Mucosa of stomach (tissue), 1 donor: ENCODE results near the gene ABHD18.
"Not testable (repeated sequence)": the region's sequence is repeated elsewhere in the genome, so short reads cannot be mapped to it uniquely, and the experiment has no call there.

Experiments used
- H3K27me3 ChIP-seq: one replicate; pipeline ENCODE4 v1.7.0; 2013; ENCODE audit warnings: mild to moderate bottlenecking, low read length; ENCODE audit not compliant: control insufficient read depth, insufficient read depth
- H3K36me3 ChIP-seq: one replicate; pipeline ENCODE4 v1.7.0; 2013; ENCODE audit warnings: low read length; ENCODE audit not compliant: control insufficient read depth, insufficient read depth
- H3K4me1 ChIP-seq: one replicate; pipeline ENCODE4 v1.7.0; 2013; ENCODE audit warnings: mild to moderate bottlenecking, low read length; ENCODE audit not compliant: control insufficient read depth, insufficient read depth
- H3K4me3 ChIP-seq: one replicate; pipeline ENCODE4 v1.7.0; 2013; ENCODE audit warnings: low read length
- H3K9ac ChIP-seq: one replicate; pipeline ENCODE4 v1.7.0; 2013; ENCODE audit warnings: mild to moderate bottlenecking, low read length, moderate library complexity
- H3K9me3 ChIP-seq: one replicate; pipeline ENCODE4 v1.7.0; 2013; ENCODE audit warnings: mild to moderate bottlenecking, low read length, moderate library complexity; ENCODE audit not compliant: control insufficient read depth
- donor health status: Pancreatic carcinoma.

The ABHD18 gene

GRCh38 chr4:127964426-127965061 is 662 bp upstream of the ABHD18 start:
- not testable (repeated sequence) for H3K4me1 ChIP-seq, H3K27me3 ChIP-seq, H3K36me3 ChIP-seq, H3K9me3 ChIP-seq
- peak overlapping the region; percentile 93 for H3K9ac ChIP-seq
- H3K4me3 ChIP-seq: peak overlapping the region; percentile 92

GRCh38 chr4:127965803-127966175 is 583 bp downstream of the ABHD18 start:
- no peaks in the 10 kb centered on the region for H3K9me3 ChIP-seq
- H3K4me1 ChIP-seq: no peaks in the 10 kb centered on the region
- no peaks in the 10 kb centered on the region for H3K27me3 ChIP-seq
- no peaks in the 10 kb centered on the region for H3K36me3 ChIP-seq
- H3K9ac ChIP-seq: peak overlapping the region; percentile 93
- peak overlapping the region; percentile 40 for H3K4me3 ChIP-seq

GRCh38 chr4:127967141-127967775 is 2.1 kb downstream of the ABHD18 start:
- Histone ChIP-seq H3K36me3 (no peaks in the 10 kb centered on the region), H3K4me3 (no peak overlapping the region), H3K9me3 (no peaks in the 10 kb centered on the region), H3K9ac (no peak overlapping the region), H3K27me3 (no peaks in the 10 kb centered on the region), H3K4me1 (no peaks in the 10 kb centered on the region)

- no peaks in the 10 kb centered on the region for H3K27me3 ChIP-seq
- H3K9ac ChIP-seq: no peak overlapping the region
- no peaks in the 10 kb centered on the region for H3K4me1 ChIP-seq
- H3K9me3 ChIP-seq: no peaks in the 10 kb centered on the region
- H3K4me3 ChIP-seq: no peak overlapping the region
- H3K36me3 ChIP-seq: no peaks in the 10 kb centered on the region
Measured at GRCh38 chr4:127968586-127968985, 3.4 kb downstream of the ABHD18 start.

- H3K27me3 ChIP-seq, H3K4me1 ChIP-seq, H3K9ac ChIP-seq, H3K36me3 ChIP-seq, H3K4me3 ChIP-seq, H3K9me3 ChIP-seq: not testable (repeated sequence)
Measured at GRCh38 chr4:127970925-127971324, 5.7 kb downstream of the ABHD18 start.

GRCh38 chr4:127975121-127975770 is 10.0 kb downstream of the ABHD18 start:
- peaks cover 4% of the 10 kb centered on the region for H3K4me1 ChIP-seq

GRCh38 chr4:127978930-127979329 is 13.7 kb downstream of the ABHD18 start:
- Histone ChIP-seq H3K9ac (no peak overlapping the region), H3K4me1 (peaks cover 4% of the 10 kb centered on the region), H3K4me3 (no peak overlapping the region), H3K36me3 (no peaks in the 10 kb centered on the region), H3K27me3 (no peaks in the 10 kb centered on the region), H3K9me3 (no peaks in the 10 kb centered on the region)

More at GRCh38 chr4:127975121-127975770, 10.0 kb downstream of the ABHD18 start:
- no peaks in the 10 kb centered on the region for H3K9me3 ChIP-seq
- H3K4me3 ChIP-seq: no peak overlapping the region
- H3K36me3 ChIP-seq: no peaks in the 10 kb centered on the region
- no peaks in the 10 kb centered on the region for H3K27me3 ChIP-seq
- H3K9ac ChIP-seq: no peak overlapping the region

- Histone ChIP-seq H3K9me3 (no peaks in the 10 kb centered on the region), H3K27me3 (no peaks in the 10 kb centered on the region), H3K4me1 (no peaks in the 10 kb centered on the region), H3K36me3 (no peaks in the 10 kb centered on the region), H3K9ac (no peak overlapping the region), H3K4me3 (no peak overlapping the region)
Measured at GRCh38 chr4:127982445-127982844, 17.2 kb downstream of the ABHD18 start.

- H3K9me3 ChIP-seq: no peaks in the 10 kb centered on the region
- no peaks in the 10 kb centered on the region for H3K36me3 ChIP-seq
- no peak overlapping the region for H3K4me3 ChIP-seq
- no peaks in the 10 kb centered on the region for H3K4me1 ChIP-seq
- no peak overlapping the region for H3K9ac ChIP-seq
- H3K27me3 ChIP-seq: no peaks in the 10 kb centered on the region
Measured at GRCh38 chr4:127985989-127986388, 20.8 kb downstream of the ABHD18 start.

GRCh38 chr4:127988638-127989037 is 23.4 kb downstream of the ABHD18 start:
- no peak overlapping the region for H3K4me3 ChIP-seq
- no peaks in the 10 kb centered on the region for H3K9me3 ChIP-seq

GRCh38 chr4:127993151-127993550 is 27.9 kb downstream of the ABHD18 start:
- Histone ChIP-seq H3K9me3 (no peaks in the 10 kb centered on the region), H3K4me3 (no peak overlapping the region), H3K36me3 (no peaks in the 10 kb centered on the region), H3K27me3 (no peaks in the 10 kb centered on the region), H3K4me1 (no peaks in the 10 kb centered on the region), H3K9ac (no peak overlapping the region)

More at GRCh38 chr4:127988638-127989037, 23.4 kb downstream of the ABHD18 start:
- Histone ChIP-seq H3K4me1 (no peaks in the 10 kb centered on the region), H3K36me3 (no peaks in the 10 kb centered on the region), H3K27me3 (no peaks in the 10 kb centered on the region), H3K9ac (no peak overlapping the region)

- Histone ChIP-seq H3K9ac (no peak overlapping the region), H3K4me3 (no peak overlapping the region), H3K27me3 (no peaks in the 10 kb centered on the region), H3K9me3 (peaks cover 4% of the 10 kb centered on the region), H3K36me3 (no peaks in the 10 kb centered on the region), H3K4me1 (no peaks in the 10 kb centered on the region)
Measured at GRCh38 chr4:127995776-127996175, 30.6 kb downstream of the ABHD18 start.
